Measurements from ENCODE around the gene ZIC2. TPM values are rescaled to one million over a fixed set of nuclear protein-coding genes. Genes with fewer than 3 reads are reported as not detected.
A peak's percentile ranks its signal among the peaks of the same experiment; 100 is the strongest.

The ZIC2 gene
- polyA plus RNA-seq, 4 donors, result 0.04 TPM; not detected in 3

DNA sequence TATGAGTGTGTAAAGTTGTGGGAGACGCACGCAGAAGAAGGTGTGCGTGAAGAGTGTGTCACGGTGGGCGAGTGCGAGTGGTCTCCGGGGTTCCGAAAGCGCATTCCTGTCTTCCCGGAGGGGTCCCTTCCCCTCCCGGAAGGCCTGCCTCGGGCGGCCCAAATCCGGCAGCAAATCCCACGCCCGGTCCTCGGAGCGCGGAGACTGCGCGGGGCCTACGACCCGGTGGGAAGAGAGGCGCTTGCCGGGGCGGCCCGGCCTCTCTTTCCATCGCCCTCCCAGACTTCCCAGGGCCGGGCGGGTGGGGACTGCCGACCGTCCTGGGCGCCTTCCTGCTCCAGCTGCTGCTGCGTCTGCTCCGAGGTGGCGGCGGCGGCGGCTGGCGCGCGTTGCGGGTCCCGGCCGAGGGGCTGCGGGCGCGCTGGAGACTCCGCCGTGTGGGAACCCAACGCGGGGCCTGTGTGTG, 12.1 kb upstream of the ZIC2 start:
- Histone ChIP-seq H3K27ac (ENCODE audit: low read depth in 1 of 3, low read length in 2 of 3) (no peak overlapping the region), H3K27me3 (ENCODE audit: control insufficient read depth in 3 of 3, insufficient read depth in 3 of 3, low read length in 3 of 3) (peaks cover 14 to 85% (median 57%) of the 10 kb centered on the region in 3 donors), H3K4me3 (ENCODE audit: low read depth in 1 of 3, low read length in 3 of 3) (peak overlapping the region in 1 of 3 donors; percentile 62), H3K9me3 (ENCODE audit: control insufficient read depth in 2 of 2, insufficient read depth in 1 of 2, low read depth in 1 of 2, low read length in 1 of 2) (no peaks in the 10 kb centered on the region), H3K36me3 (ENCODE audit: control insufficient read depth in 3 of 3, insufficient read depth in 2 of 3, low read depth in 1 of 3, low read length in 3 of 3) (no peaks in the 10 kb centered on the region), H3K4me1 (ENCODE audit: control insufficient read depth in 3 of 3, insufficient read depth in 2 of 3, low read depth in 1 of 3, low read length in 2 of 3) (peaks cover 0 to 7% (median 2%) of the 10 kb centered on the region in 3 donors)
- 4 to 5% (median 5%) methylated on average over 28 to 52 of the region's 52 CpGs for WGBS, 3 donors
- FAIRE-seq (no peak), DNase-seq (no peak)

DNA sequence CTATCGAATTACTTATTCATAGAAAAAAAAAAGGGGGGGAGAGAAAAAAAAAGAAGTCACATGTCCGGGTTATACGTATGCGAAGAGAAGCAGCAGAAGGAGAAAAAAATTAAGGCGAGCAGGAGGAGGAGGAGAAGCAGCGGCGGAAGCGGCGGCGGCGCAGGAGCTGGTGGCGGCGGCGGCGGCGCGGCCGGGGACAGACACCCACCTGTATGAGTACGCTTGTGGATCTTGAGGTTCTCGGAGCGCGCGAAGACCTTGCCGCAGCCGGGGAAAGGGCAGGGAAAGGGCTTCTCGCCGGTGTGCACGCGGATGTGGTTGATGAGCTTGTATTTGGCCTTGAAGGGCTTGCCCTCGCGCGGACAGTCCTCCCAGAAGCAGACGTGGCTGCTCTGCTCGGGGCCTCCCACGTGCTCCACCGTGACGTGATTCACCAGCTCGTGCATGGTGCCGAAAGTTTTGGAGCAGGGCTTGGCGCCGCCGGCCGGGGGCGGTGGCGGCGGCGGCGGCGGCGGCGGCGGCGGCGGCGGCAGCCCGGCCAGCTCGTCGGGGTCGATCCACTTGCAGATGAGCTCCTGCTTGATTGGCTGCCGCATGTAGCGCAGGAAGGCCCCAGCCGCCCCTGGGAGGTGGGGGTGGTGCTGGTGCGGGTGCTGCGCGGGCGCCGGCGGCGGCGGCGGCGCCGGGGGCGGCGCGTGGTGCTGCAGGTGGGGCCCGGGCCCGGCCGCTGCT, 11.5 kb upstream of the ZIC2 start:
- H3K4me3 ChIP-seq (ENCODE audit: low read depth in 1 of 3, low read length in 3 of 3), result peak overlapping the region in 1 of 3 donors; percentile 62
- FAIRE-seq, result no peak
- H3K36me3 ChIP-seq (ENCODE audit: control insufficient read depth in 3 of 3, insufficient read depth in 2 of 3, low read depth in 1 of 3, low read length in 3 of 3), result no peaks in the 10 kb centered on the region
- peaks cover 0 to 7% (median 2%) of the 10 kb centered on the region in 3 donors for H3K4me1 ChIP-seq (ENCODE audit: control insufficient read depth in 3 of 3, insufficient read depth in 2 of 3, low read depth in 1 of 3, low read length in 2 of 3)
- H3K27ac ChIP-seq (ENCODE audit: low read depth in 1 of 3, low read length in 2 of 3), result no peak overlapping the region
- H3K27me3 ChIP-seq (ENCODE audit: control insufficient read depth in 3 of 3, insufficient read depth in 3 of 3, low read length in 3 of 3), result peaks cover 14 to 87% (median 60%) of the 10 kb centered on the region in 3 donors
- peak in 1 of 2 donors; percentile 48 for DNase-seq
- 0 to 1% (median 0%) methylated on average over 53 to 79 of the region's 79 CpGs for WGBS, 3 donors
- H3K9me3 ChIP-seq (ENCODE audit: control insufficient read depth in 2 of 2, insufficient read depth in 1 of 2, low read depth in 1 of 2, low read length in 1 of 2), result no peaks in the 10 kb centered on the region

GRCh38 chr13:99970651-99971575, 10.7 kb upstream of the ZIC2 start:
- WGBS, 3 donors, result 1 to 3% (median 2%) methylated on average over 30 to 117 of the region's 118 CpGs
- FAIRE-seq (no peak), DNase-seq (peak in 1 of 2 donors; percentile 36)
- H3K27me3 ChIP-seq (ENCODE audit: control insufficient read depth in 3 of 3, insufficient read depth in 3 of 3, low read length in 3 of 3), result peaks cover 11 to 87% (median 59%) of the 10 kb centered on the region in 3 donors
- no peak overlapping the region for H3K27ac ChIP-seq (ENCODE audit: low read depth in 1 of 3, low read length in 2 of 3)
- H3K4me3 ChIP-seq (ENCODE audit: low read depth in 1 of 3, low read length in 3 of 3), result peak overlapping the region in 1 of 3 donors; percentile 62
- peaks cover 0 to 5% of the 10 kb centered on the region in 2 donors for H3K9me3 ChIP-seq (ENCODE audit: control insufficient read depth in 2 of 2, insufficient read depth in 1 of 2, low read depth in 1 of 2, low read length in 1 of 2)
- peaks cover 0 to 7% (median 2%) of the 10 kb centered on the region in 3 donors for H3K4me1 ChIP-seq (ENCODE audit: control insufficient read depth in 3 of 3, insufficient read depth in 2 of 3, low read depth in 1 of 3, low read length in 2 of 3)
- H3K36me3 ChIP-seq (ENCODE audit: control insufficient read depth in 3 of 3, insufficient read depth in 2 of 3, low read depth in 1 of 3, low read length in 3 of 3), result no peaks in the 10 kb centered on the region

GRCh38 chr13:99971576-99972189, 9.9 kb upstream of the ZIC2 start, which contains the start of gene ZIC5:
Gene ZIC5, minus strand, starts transcription at chr13:99971767. Its CDS starts 164 bp downstream, at chr13:99971603.
- DNase-seq (peak in 1 of 2 donors; percentile 28), FAIRE-seq (no peak)
- H3K27me3 ChIP-seq (ENCODE audit: control insufficient read depth in 3 of 3, insufficient read depth in 3 of 3, low read length in 3 of 3), result peaks cover 10 to 87% (median 56%) of the 10 kb centered on the region in 3 donors
- peaks cover 0 to 7% (median 2%) of the 10 kb centered on the region in 3 donors for H3K4me1 ChIP-seq (ENCODE audit: control insufficient read depth in 3 of 3, insufficient read depth in 2 of 3, low read depth in 1 of 3, low read length in 2 of 3)
- no peak within 1 kb of the TSS for H3K27ac ChIP-seq (ENCODE audit: low read depth in 1 of 3, low read length in 2 of 3)
- peak within 1 kb of the TSS in 1 of 3 donors; percentile 62 for H3K4me3 ChIP-seq (ENCODE audit: low read depth in 1 of 3, low read length in 3 of 3)
- H3K9me3 ChIP-seq (ENCODE audit: control insufficient read depth in 2 of 2, insufficient read depth in 1 of 2, low read depth in 1 of 2, low read length in 1 of 2), result peaks cover 0 to 7% of the 10 kb centered on the region in 2 donors
- H3K36me3 ChIP-seq (ENCODE audit: control insufficient read depth in 3 of 3, insufficient read depth in 2 of 3, low read depth in 1 of 3, low read length in 3 of 3), result no peaks in the 10 kb centered on the region
- WGBS, 3 donors, result 7 to 11% (median 10%) methylated on average over 41 of the region's 41 CpGs

DNA sequence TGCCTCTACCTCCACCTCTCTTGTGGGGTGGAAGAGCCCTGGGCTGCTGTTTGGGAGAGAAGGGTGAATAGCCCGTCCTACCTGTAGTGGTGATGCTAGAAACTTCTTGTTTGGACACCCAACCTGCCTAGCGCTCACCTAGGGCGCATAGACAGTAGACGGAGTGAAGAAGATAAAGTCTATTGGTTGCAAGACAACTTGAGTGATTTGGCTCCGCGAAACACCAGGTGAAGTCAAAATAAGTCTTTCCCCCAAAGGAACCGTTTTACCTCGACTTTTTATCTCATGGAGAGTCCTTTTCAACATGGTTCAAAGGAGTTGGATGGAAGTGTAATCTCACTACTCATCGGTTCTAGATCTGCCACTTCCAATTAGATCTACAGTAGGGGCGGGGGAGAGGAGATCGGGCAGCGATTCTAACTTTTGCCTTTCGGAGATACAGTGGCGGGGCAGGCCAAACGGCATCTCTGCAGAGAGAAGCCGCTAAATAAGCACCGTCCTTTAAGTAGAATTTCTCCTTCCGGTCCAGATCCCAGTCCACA, 9.3 kb upstream of the ZIC2 start:
- DNase-seq, result peak in 1 of 2 donors; percentile 26
- peaks cover 10 to 89% (median 56%) of the 10 kb centered on the region in 3 donors for H3K27me3 ChIP-seq (ENCODE audit: control insufficient read depth in 3 of 3, insufficient read depth in 3 of 3, low read length in 3 of 3)
- H3K27ac ChIP-seq (ENCODE audit: low read depth in 1 of 3, low read length in 2 of 3), result no peak overlapping the region
- H3K4me3 ChIP-seq (ENCODE audit: low read depth in 1 of 3, low read length in 3 of 3), result no peak overlapping the region
- WGBS, 3 donors, result 8 to 17% (median 9%) methylated on average over 18 of the region's 18 CpGs
- no peaks in the 10 kb centered on the region for H3K36me3 ChIP-seq (ENCODE audit: control insufficient read depth in 3 of 3, insufficient read depth in 2 of 3, low read depth in 1 of 3, low read length in 3 of 3)
- H3K9me3 ChIP-seq (ENCODE audit: control insufficient read depth in 2 of 2, insufficient read depth in 1 of 2, low read depth in 1 of 2, low read length in 1 of 2), result peaks cover 0 to 7% of the 10 kb centered on the region in 2 donors
- peaks cover 0 to 7% (median 2%) of the 10 kb centered on the region in 3 donors for H3K4me1 ChIP-seq (ENCODE audit: control insufficient read depth in 3 of 3, insufficient read depth in 2 of 3, low read depth in 1 of 3, low read length in 2 of 3)
- FAIRE-seq, result no peak

DNA sequence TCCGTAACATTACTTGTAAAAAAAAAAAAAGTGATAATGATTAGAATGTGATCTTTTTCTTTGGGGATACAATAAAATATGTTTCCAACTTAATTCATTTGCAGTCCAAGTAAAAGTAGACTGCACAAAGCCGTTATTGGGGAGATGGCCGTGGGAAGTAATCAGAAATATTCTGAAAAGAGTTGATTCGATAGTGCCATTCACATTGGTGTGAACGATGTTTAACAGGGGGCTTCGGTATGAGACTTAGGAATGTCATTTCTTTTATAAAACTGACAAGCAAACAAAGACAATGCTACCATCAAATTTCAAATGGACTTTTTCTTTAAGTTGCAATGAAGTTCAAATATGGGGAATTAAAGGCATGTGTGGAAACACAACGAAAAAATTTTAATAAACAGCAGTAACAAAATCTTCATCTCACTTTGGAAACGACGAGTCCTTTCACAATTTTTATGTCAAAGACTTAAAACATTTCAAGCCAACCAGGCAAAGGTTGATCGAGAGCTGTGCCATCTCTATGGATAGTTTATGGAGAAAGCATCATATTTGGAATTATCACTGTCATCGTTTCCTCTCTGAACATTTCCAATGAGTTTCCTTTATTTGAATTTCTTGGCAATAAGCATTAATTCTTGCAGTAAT, 8.3 kb upstream of the ZIC2 start:
- H3K4me3 ChIP-seq (ENCODE audit: low read depth in 1 of 3, low read length in 3 of 3), result no peak overlapping the region
- FAIRE-seq (no peak), DNase-seq (peak in 1 of 2 donors; percentile 26)
- no peaks in the 10 kb centered on the region for H3K36me3 ChIP-seq (ENCODE audit: control insufficient read depth in 3 of 3, insufficient read depth in 2 of 3, low read depth in 1 of 3, low read length in 3 of 3)
- no peak overlapping the region for H3K27ac ChIP-seq (ENCODE audit: low read depth in 1 of 3, low read length in 2 of 3)
- 12 to 15% (median 12%) methylated on average over 11 of the region's 11 CpGs for WGBS, 3 donors
- peaks cover 0 to 7% of the 10 kb centered on the region in 2 donors for H3K9me3 ChIP-seq (ENCODE audit: control insufficient read depth in 2 of 2, insufficient read depth in 1 of 2, low read depth in 1 of 2, low read length in 1 of 2)
- peaks cover 4 to 90% (median 55%) of the 10 kb centered on the region in 3 donors for H3K27me3 ChIP-seq (ENCODE audit: control insufficient read depth in 3 of 3, insufficient read depth in 3 of 3, low read length in 3 of 3)
- peaks cover 0 to 7% (median 2%) of the 10 kb centered on the region in 3 donors for H3K4me1 ChIP-seq (ENCODE audit: control insufficient read depth in 3 of 3, insufficient read depth in 2 of 3, low read depth in 1 of 3, low read length in 2 of 3)

GRCh38 chr13:99973808-99974185, 7.8 kb upstream of the ZIC2 start:
- H3K27me3 ChIP-seq (ENCODE audit: control insufficient read depth in 3 of 3, insufficient read depth in 3 of 3, low read length in 3 of 3), result peaks cover 4 to 91% (median 57%) of the 10 kb centered on the region in 3 donors
- FAIRE-seq (no peak), DNase-seq (no peak)
- peaks cover 0 to 7% of the 10 kb centered on the region in 2 donors for H3K9me3 ChIP-seq (ENCODE audit: control insufficient read depth in 2 of 2, insufficient read depth in 1 of 2, low read depth in 1 of 2, low read length in 1 of 2)
- 15 to 22% (median 20%) methylated on average over 6 of the region's 6 CpGs for whole genome bisulfite sequencing, 3 donors
- no peak overlapping the region for H3K27ac ChIP-seq (ENCODE audit: low read depth in 1 of 3, low read length in 2 of 3)
- H3K36me3 ChIP-seq (ENCODE audit: control insufficient read depth in 3 of 3, insufficient read depth in 2 of 3, low read depth in 1 of 3, low read length in 3 of 3), result no peaks in the 10 kb centered on the region
- H3K4me3 ChIP-seq (ENCODE audit: low read depth in 1 of 3, low read length in 3 of 3), result no peak overlapping the region
- H3K4me1 ChIP-seq (ENCODE audit: control insufficient read depth in 3 of 3, insufficient read depth in 2 of 3, low read depth in 1 of 3, low read length in 2 of 3), result peaks cover 0 to 6% (median 0%) of the 10 kb centered on the region in 3 donors

Data from small intestine (tissue), 7 donors.